Left lobe of liver (tissue), 2 donors: ENCODE data around the gene FLT3LG. TPM values are rescaled to one million over a fixed set of nuclear protein-coding genes. Genes with fewer than 3 reads are reported as not detected.
"Not testable (repeated sequence)": the region's sequence is repeated elsewhere in the genome, so short reads cannot be mapped to it uniquely, and the experiment has no call there.

Experiments used
- ATAC-seq: fragments of 200-7000 bp; cut with Tn5 transposase; one replicate; pipeline ENCODE4 v1.9.1; 2020; ENCODE audit warnings: mild to moderate bottlenecking, moderate library complexity
- DNase-seq: peaks from one replicate; pipeline ENCODE4 v3.0.0-alpha.2; 2020; ENCODE audit warnings: low spot score
- total RNA-seq: library from RNA; stranded (reverse); gene quantifications from one replicate; pipeline ENCODE4 v1.2.1, GENCODE V29; 2021
- donor health status: DM: no; HTN: no; CAD: no; lungs with moderate emphysema.
- donor health status: DM: no; HTN: yes; CAD: no.

The FLT3LG gene
- total RNA-seq, 1 donor from 2014 or later: 2.1 TPM

GRCh38 chr19:49440439-49441209, 33.4 kb upstream of the FLT3LG start:
- DNase-seq: no peak
- no peak for ATAC-seq

DNA sequence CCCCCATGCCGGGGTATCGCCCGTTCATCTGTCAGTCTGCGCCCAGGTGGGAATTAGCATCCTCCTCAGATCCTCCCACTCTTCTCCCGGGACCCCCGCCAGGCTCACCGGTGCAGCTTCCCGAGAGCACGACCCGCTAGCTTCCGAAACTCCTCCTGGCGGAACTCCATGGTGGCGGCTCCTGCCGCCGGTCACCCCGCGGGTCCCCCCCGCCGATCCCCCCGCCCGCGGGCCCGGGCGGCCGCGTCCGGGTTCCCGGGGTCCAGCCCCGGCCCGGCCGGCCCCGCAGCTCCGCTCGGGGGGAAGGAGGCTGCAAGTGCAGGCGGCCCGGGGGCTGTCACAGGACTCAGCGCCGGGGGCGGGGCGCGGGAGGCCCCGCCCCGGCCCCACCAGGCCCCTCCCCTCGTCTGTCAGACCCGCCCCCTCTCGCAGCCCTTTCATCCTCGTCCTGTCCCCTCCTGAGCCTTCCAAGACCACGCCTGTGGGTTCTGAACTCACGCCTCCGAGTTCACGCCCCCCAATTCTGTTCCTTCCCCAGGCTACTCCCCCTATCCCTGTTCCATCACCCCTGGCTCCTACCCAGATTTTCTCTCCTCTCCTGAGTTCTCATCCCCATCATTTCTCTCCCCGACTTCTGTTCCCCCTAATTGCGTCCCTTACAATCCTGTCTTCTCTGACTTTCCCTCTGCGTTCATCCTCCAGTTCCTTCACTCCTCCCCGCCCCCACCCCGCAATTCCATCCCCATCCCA, 32.6 kb upstream of the FLT3LG start, which contains the start of gene SLC17A7:
SLC17A7 (minus strand) TSS at position 318 of the 750 bp plus-strand sequence; CDS start at position 170, 148 bp downstream.
- no peak for DNase-seq
- ATAC-seq: no peak

DNA sequence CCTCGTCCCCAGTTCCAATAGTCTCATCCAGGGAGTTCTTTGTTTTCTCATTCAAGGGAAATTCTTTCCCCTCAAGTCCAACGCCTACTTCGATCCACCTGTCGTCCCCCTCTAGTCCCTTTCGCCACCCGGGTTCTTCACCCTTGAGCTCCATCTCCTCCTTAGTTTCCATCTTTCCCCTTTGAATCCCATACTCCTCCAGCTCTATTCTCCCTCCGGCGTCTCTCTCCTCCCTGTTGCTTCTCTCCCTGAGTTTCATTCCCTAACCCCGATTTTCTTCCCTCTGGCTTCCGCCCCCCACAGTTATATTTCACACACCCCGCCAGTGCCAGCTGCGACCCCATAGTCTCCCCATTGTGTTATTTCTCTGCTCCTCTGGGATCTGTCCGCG, 32.1 kb upstream of the FLT3LG start:
- DNase-seq: no peak
- ATAC-seq: no peak

DNA sequence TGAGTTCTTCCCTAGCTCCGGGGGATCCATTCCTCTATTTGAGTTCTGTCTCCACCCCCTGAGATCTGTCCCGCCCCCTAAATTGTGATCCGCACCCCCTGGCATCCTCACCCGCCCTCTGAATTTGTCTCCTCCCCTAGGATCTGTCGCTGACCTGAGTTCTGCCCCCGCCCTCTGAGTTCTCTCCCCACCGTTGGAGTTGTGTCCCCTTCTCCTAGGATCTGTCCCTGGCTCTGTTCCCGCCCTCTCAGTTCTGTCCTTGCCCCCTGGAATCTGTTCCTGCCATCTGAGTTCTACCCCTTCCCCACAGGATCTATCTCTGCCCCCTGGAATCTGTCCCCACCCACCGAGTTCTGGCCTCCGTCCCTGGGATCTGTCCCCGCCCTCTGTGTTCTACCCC, 31.7 kb upstream of the FLT3LG start:
- ATAC-seq: no peak
- DNase-seq: peak; percentile 60

DNA sequence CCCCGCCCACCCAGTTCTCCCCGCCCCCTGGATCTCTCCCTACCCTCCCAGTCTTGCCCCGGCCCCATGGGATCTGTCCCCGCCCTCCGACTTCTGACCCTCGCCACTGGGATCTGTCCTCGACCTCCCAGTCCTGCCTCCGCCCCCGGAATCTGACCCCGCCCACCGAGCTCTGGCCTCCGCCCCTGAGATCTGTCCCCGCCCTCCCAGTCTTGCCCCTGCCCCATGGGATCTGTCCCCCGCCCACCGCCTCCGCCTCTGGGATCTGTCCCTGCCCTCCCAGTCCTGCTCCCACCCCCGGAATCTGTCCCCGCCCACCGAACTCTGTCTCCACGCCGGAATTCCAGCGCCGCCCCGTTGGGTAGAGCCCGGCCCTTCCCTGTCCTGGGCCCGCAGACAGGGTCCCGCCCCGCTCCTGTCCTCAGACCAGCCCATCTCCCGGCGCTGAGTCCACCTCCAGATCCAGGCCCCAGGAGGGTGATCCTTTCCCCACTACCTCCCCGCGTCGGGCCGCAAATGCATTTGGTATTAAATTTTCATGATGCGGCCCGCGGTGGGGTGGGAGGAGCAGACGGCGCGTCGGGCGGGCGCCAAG, 31.1 kb upstream of the FLT3LG start:
- ATAC-seq: peak; percentile 78
- DNase-seq: peak; percentile 93

DNA sequence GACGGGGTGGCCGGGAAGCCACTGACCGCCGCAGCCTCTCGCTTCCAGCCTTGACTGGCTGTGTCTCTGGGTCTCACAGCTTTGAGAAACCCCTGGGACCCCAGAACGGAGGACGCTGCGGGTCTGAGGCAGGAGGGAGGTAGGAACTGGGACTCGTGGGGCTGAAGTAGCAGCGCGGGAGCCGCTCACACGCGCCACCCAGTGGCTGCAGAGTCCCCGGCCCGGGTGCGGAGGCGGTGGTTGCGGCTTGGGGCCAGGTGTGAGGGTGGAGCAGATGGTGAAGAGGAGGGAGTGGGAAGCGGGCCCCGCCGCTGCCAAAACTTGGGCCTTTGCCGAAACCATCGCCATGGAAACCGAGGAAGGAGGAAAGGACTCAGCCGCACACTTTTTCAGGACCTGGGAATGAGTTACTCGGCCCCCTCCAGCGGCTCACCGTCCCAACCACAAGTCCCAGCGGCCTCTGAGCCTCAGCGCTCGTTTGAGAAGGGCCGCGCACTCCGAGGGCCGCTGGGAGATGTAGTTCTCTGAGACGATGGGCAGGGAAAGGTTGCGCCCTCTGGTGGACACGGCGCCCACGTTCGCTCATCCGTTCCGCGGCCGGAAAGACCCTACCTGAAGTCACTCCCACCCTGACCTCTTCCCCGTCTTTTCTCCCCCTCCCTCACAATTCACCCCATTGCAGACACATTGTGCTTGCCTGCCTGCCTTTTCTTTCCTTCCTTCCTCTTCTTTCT, 30.5 kb upstream of the FLT3LG start:
- ATAC-seq: peak; percentile 89
- peak; percentile 92 for DNase-seq

DNA sequence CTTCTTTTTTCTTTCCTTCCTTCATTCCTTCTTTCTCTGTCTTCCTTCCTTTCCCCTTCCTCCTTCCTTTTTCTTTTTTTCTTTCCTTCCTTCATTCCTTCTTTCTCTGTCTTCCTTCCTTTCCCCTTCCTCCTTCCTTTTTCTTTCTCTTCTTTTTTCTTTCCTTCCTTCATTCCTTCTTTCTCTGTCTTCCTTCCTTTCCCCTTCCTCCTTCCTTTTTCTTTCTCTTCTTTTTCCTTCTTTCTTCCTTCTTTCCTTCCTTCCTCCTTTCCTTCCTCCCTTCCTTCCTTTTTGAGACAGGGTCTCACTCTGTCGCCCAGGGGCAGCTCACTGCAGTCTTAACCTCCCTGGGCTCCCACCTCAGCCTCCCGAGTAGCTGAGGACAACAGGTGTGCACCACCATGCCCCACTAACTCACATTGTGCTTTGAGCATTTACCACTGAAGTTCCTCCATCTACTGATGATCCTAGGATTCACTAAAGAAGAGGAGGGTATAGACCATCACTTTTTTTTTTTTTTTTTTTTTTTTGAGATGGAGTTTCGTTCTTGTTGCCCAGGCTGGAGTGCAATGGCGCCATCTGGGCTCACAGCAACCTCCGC, 29.8 kb upstream of the FLT3LG start:
- DNase-seq, ATAC-seq: not testable (repeated sequence)

GRCh38 chr19:49445997-49446396, 28.0 kb upstream of the FLT3LG start:
- ATAC-seq (no peak), DNase-seq (no peak)

GRCh38 chr19:49447485-49448431, 26.3 kb upstream of the FLT3LG start:
- no peak for DNase-seq
- ATAC-seq: no peak

DNA sequence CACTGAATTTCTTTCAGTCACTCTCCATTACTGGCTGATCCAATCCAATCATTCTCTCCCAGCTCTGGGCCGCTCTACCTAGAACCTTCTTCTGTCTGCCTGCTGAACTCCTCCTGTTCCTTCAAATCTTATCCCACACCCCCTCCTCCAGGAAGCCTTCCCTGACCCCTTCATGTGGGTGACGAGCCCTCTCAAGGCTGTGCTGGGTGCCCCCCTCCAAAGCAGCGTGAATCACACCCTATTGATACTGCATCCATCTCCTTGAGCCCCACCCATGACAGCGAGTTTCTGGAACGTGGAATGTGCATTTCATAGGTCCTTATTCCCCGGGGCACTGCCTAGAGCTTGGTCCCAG, 25.6 kb upstream of the FLT3LG start:
- DNase-seq (no peak), ATAC-seq (no peak)

DNA sequence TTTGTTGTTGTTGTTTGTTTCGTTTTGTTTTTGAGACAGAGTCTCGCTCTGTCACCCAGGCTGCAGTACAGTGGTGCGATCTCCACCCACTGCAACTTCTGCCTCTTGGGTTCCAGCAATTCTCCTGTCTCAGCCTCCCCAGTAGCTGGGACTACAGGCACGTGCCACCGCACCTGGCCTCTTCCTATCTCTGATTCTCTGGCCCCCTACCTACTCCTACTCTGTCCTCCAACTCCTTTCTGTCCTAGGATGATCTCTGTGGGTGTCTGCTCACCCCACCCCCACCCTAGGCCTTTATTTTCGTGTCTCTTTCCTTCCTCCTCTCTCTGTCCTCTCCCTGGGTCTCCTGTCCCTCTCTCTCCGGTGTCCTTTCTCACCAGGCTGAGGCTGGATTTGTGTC, 23.6 kb upstream of the FLT3LG start:
- ATAC-seq (no peak), DNase-seq (no peak)

DNA sequence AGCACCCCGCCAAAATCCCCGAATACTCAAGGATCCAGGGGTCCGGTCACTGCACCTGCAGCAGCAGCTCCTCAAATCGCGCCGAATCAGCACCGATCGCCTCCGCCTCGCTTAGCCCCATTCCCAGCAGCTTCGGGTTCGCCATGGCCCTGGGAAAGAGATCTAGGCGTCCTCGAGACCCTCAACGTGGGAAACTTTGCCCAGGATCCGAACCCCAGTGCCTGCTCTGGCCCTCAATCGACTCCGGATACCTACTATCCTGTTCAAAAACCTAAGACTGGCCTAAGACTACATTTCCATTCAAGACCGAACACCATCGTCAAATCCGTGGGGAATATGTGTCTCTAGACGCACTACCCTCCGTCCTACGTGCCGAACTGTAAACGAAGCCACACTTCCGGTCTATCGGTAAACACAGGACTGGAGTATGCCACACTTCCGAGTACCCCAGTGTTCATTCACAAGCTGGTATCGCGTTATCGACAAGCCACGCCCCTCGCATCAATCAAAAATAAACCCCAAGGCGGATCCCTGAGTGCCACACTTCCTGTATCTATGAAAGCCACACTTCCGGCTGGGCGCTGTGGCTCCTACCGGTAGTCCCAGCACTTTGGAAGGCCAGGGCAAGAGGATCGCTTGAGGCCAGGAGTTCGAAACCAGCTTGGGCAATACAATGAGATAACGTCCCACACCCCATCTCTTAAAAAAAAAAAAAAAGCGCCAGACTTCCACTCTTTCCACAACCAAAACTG, 22.4 kb upstream of the FLT3LG start, which contains the start of gene PIH1D1:
PIH1D1 (minus strand) TSS at position 385 of the 752 bp plus-strand sequence; CDS start at position 145, 240 bp downstream.
- peak; percentile 97 for DNase-seq
- peak; percentile 77 for ATAC-seq

DNA sequence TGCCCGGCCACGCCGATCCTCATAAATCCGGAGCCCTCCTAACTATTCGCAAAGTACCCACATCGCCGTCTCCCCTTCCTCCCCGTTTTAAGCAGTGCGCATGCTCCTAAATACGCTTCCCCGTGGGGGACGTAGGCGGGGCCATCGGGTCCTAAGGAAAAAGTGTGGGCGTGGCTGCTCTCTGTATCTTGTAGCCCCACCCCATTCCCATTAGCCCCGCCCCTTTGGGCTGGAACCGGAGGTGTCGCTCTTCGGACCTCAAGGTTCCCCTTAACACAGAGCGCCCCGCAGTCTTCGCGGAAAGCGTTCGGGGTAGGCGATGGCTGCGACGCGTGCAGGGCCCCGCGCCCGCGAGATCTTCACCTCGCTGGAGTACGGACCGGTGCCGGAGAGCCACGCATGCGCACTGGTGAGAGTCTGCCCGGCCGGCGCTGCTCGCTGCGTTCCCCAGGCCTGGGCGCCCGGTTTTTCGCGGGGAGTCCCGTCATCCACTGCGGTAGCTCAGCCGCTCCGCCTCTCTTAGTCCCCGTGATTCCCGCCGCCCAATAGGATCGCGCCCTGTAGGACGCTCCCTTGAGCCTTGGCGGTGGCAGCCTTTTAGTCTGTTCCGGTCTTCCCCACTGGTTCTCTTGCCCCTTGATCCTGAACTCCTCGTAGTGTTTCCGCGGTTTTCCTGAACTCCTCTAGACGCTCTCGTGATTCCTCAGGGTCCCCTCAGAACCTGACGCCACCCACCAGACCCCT, 20.8 kb upstream of the FLT3LG start, which contains the start of gene ALDH16A1:
ALDH16A1 (plus strand) TSS at position 213 of the 744 bp plus-strand sequence; CDS start at position 320, 107 bp downstream.
- ATAC-seq: peak; percentile 87
- peak; percentile 98 for DNase-seq

DNA sequence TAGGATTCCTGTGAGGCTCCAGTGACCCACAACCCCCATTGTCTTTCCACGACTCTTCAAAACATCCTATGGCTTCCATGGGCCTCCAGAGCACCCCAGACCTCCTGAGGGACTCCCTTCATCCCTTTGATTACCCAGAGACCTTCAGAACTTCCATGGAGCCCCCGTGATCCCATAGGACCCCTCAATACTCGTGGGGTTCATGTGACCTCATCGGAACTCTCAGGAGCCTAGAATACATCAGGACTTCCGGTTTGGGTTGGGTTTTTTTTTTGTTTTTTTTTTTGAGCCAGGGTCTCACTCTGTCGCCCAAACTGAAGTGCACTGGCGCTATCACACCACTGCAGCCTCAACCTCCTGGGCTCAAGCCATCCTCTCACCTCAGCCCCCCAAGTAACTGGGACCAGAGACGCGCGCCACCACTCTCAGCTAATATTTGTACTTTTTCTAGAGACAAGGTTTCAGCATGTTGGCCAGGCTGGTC, 20.2 kb upstream of the FLT3LG start:
- DNase-seq: no peak
- ATAC-seq: no peak

GRCh38 chr19:49455773-49456172, 18.2 kb upstream of the FLT3LG start:
- no peak for ATAC-seq
- DNase-seq: no peak

DNA sequence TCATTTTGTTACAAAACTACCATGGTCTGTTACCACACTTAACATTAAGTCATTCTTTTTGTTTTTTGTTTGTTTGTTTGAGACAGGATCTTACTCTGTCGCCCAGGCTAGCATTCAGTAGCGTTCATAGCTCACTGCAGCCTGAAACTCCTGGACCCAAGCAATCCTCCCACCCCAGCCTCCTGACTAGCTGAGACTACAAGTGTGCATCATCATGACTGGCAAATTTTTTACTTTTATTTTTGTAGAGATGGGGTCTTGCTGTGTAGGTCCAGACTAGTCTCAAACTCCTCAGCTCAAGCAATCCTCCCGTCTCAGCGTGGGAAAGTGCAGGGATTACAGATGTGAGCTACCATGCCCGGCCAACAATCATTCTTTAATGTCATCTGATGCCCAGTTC, 17.7 kb upstream of the FLT3LG start:
- ATAC-seq: no peak
- DNase-seq: no peak

- no peak for ATAC-seq
- DNase-seq: no peak
Observed at GRCh38 chr19:49458567-49458903, 15.5 kb upstream of the FLT3LG start.

DNA sequence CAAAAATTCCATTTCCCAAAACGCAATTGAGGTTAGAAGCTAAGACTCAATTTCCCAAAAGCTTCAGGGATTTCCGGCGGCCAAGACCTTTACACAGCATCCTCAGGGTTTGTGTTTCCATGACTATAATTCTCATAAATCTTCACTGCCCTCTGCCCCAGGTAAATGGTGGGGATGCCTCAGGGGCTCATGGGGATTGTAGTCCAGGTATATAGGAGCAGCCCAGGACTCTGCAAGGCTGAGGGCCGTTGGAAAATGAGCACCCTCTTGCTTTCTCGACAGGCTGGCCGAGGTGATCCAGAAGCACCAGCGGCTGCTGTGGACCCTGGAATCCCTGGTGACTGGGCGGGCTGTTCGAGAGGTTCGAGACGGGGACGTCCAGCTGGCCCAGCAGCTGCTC, 14.6 kb upstream of the FLT3LG start:
- ATAC-seq (no peak), DNase-seq (no peak)
